ENCODE data around the gene MOGAT2. TPM values are rescaled to one million over a fixed set of nuclear protein-coding genes. Genes with fewer than 3 reads are reported as not detected.

MOGAT2 gene
- total and polyA plus RNA-seq, 2 of the 13 experiments (the other 11 are each of a cell fraction or from before 2014, with no cell fraction given) = 27.2 to 27.8 TPM

DNA sequence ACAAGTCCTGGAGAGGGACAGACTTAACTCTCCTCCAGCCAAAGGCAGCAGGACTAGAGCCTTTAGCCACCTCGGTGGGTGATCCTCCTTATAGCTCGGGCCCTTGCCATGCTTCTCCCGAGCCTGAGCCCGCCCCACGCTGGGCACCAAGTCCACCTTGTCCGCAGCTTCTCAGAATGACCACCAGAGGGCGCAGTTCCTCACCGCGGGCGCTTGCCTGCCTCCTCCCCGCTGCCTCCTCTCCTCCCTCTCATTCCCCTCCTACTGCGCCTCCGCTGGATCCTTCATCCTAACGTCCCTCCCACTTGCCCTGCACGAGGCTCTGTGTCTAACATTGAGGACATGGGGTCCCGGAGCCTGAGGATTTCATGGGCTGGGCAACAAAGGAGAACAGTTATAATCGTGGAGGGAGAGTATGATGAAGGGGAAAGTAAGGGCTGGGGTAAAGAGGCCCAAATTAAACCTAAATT, 11.3 kb upstream of the MOGAT2 start (continued):
- TF ChIP-seq RFX3 (CRISPR knock-in tag; IDR thresholded peaks at IDR 0.05) (no peak), ZNF678 (CRISPR knock-in tag; IDR thresholded peaks at IDR 0.05) (no peak), MTF1 (CRISPR knock-in tag; IDR thresholded peaks at IDR 0.05) (no peak), CCDC6 (CRISPR knock-in tag; IDR thresholded peaks at IDR 0.05) (0 out of 2 replicates have a peak, but pooled peaks have one; percentile 37), NFYC (CRISPR knock-in tag; IDR thresholded peaks at IDR 0.05) (0 out of 2 replicates have a peak, but pooled peaks have one; percentile 12), JUNB (CRISPR knock-in tag; IDR thresholded peaks at IDR 0.05; ENCODE audit: borderline replicate concordance) (0 out of 2 replicates have a peak, but pooled peaks have one; percentile 24), CEBPB (IDR thresholded peaks at IDR 0.05; ENCODE audit: borderline replicate concordance, low read depth, low read length) (no peak), GATAD1 (CRISPR knock-in tag; IDR thresholded peaks at IDR 0.05) (0 out of 2 replicates have a peak, but pooled peaks have one; percentile 30), NKX3-1 (CRISPR knock-in tag; IDR thresholded peaks at IDR 0.05) (no peak), HNF4A (CRISPR knock-in tag; IDR thresholded peaks at IDR 0.05) (peak; percentile 69), ZNF891 (CRISPR knock-in tag; IDR thresholded peaks at IDR 0.05) (no peak), ZNF556 (CRISPR knock-in tag; IDR thresholded peaks at IDR 0.05; ENCODE audit: borderline replicate concordance) (0 out of 2 replicates have a peak, but pooled peaks have one; percentile 46), RNF2 (conservative IDR thresholded peaks at IDR 0.05; ENCODE audit: low read depth) (no peak), KAT2B (IDR thresholded peaks at IDR 0.05; ENCODE audit: borderline replicate concordance, low read depth, low read length) (no peak), ZNF234 (CRISPR knock-in tag; conservative IDR thresholded peaks at IDR 0.05) (no peak), SNAPC2 (CRISPR knock-in tag; IDR thresholded peaks at IDR 0.05) (no peak), MAF1 (CRISPR knock-in tag; IDR thresholded peaks at IDR 0.05; ENCODE audit: borderline replicate concordance) (no peak), ZSCAN29 (CRISPR knock-in tag; conservative IDR thresholded peaks at IDR 0.05) (peak; percentile 44; the same call in 1 of the 2 replicates), ZNF589 (CRISPR knock-in tag; conservative IDR thresholded peaks at IDR 0.05) (no peak), ASH2L (IDR thresholded peaks at IDR 0.05; ENCODE audit: insufficient read length, low read depth, low read length) (no peak), FIP1L1 (IDR thresholded peaks at IDR 0.05; ENCODE audit: borderline replicate concordance, insufficient read depth, low read depth, low read length) (no peak), ZNF225 (CRISPR knock-in tag; IDR thresholded peaks at IDR 0.05) (no peak), ATF7 (IDR thresholded peaks at IDR 0.05) (no peak), ATF7 (CRISPR knock-in tag; IDR thresholded peaks at IDR 0.05) (no peak)
- TF ChIP-seq, protein P1, sequence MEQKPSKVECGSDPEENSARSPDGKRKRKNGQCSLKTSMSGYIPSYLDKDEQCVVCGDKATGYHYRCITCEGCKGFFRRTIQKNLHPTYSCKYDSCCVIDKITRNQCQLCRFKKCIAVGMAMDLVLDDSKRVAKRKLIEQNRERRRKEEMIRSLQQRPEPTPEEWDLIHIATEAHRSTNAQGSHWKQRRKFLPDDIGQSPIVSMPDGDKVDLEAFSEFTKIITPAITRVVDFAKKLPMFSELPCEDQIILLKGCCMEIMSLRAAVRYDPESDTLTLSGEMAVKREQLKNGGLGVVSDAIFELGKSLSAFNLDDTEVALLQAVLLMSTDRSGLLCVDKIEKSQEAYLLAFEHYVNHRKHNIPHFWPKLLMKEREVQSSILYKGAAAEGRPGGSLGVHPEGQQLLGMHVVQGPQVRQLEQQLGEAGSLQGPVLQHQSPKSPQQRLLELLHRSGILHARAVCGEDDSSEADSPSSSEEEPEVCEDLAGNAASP (CRISPR knock-in tag; IDR thresholded peaks at IDR 0.05; ENCODE audit: borderline replicate concordance) = no peak
- TF ChIP-seq, protein P2, sequence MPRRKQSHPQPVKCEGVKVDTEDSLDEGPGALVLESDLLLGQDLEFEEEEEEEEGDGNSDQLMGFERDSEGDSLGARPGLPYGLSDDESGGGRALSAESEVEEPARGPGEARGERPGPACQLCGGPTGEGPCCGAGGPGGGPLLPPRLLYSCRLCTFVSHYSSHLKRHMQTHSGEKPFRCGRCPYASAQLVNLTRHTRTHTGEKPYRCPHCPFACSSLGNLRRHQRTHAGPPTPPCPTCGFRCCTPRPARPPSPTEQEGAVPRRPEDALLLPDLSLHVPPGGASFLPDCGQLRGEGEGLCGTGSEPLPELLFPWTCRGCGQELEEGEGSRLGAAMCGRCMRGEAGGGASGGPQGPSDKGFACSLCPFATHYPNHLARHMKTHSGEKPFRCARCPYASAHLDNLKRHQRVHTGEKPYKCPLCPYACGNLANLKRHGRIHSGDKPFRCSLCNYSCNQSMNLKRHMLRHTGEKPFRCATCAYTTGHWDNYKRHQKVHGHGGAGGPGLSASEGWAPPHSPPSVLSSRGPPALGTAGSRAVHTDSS (CRISPR knock-in tag; conservative IDR thresholded peaks at IDR 0.05) = no peak
- TF ChIP-seq, protein P3, sequence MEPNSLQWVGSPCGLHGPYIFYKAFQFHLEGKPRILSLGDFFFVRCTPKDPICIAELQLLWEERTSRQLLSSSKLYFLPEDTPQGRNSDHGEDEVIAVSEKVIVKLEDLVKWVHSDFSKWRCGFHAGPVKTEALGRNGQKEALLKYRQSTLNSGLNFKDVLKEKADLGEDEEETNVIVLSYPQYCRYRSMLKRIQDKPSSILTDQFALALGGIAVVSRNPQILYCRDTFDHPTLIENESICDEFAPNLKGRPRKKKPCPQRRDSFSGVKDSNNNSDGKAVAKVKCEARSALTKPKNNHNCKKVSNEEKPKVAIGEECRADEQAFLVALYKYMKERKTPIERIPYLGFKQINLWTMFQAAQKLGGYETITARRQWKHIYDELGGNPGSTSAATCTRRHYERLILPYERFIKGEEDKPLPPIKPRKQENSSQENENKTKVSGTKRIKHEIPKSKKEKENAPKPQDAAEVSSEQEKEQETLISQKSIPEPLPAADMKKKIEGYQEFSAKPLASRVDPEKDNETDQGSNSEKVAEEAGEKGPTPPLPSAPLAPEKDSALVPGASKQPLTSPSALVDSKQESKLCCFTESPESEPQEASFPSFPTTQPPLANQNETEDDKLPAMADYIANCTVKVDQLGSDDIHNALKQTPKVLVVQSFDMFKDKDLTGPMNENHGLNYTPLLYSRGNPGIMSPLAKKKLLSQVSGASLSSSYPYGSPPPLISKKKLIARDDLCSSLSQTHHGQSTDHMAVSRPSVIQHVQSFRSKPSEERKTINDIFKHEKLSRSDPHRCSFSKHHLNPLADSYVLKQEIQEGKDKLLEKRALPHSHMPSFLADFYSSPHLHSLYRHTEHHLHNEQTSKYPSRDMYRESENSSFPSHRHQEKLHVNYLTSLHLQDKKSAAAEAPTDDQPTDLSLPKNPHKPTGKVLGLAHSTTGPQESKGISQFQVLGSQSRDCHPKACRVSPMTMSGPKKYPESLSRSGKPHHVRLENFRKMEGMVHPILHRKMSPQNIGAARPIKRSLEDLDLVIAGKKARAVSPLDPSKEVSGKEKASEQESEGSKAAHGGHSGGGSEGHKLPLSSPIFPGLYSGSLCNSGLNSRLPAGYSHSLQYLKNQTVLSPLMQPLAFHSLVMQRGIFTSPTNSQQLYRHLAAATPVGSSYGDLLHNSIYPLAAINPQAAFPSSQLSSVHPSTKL (CRISPR knock-in tag; IDR thresholded peaks at IDR 0.05) = peak; percentile 16; the same call in 1 of the 2 replicates
